H1 (cell line): ENCODE results near the gene COL4A1. TPM values are rescaled to one million over a fixed set of nuclear protein-coding genes. Genes with fewer than 3 reads are reported as not detected.

ENCODE experiments used
- CTCF ChIA-PET: fragments of 300-600 bp; sonication (Branson Sonifier 250); formaldehyde crosslinking; loops from one replicate; lab custom pipeline; 2021; ENCODE audit not compliant: partially characterized antibody; lab: Charles Lee
- POLR2A ChIA-PET: fragments of 300-600 bp; sonication (Branson Sonifier 250); formaldehyde crosslinking; loops from one replicate; lab custom pipeline; 2021; ENCODE audit warnings: inconsistent platforms; ENCODE audit not compliant: partially characterized antibody; lab: Charles Lee
- DNase-seq, 2 experiments: peaks; one replicate each; pipeline versions ENCODE4 v3.0.0 to v3.0.0-alpha.2; 2010 to 2022; ENCODE audit warnings: low spot score in 2 of 2, low read depth in 1 of 2, mixed read lengths in 1 of 2
- FAIRE-seq: peaks from 2 replicates; lab custom pipeline; 2011; peaks lifted over from hg19 to GRCh38; lab: Jason Lieb, UNC
- H2AFZ ChIP-seq: 2 replicates; pipeline ENCODE4 v1.8.1; 2012; ENCODE audit warnings: low read length, inconsistent platforms
- H2AK5ac ChIP-seq: 2 replicates; pipeline ENCODE4 v1.6.1; 2013; ENCODE audit warnings: low read depth, low read length
- H2BK120ac ChIP-seq: replicated peaks from 2 replicates; pipeline ENCODE3; 2013; ENCODE audit warnings: low read depth, low read length, inconsistent platforms
- H2BK12ac ChIP-seq: 2 replicates; pipeline ENCODE4 v1.6.1; 2013; ENCODE audit warnings: low read depth, low read length
- H2BK15ac ChIP-seq: 2 replicates; pipeline ENCODE4 v1.6.1; 2013; ENCODE audit warnings: low read length
- H2BK20ac ChIP-seq: 2 replicates; pipeline ENCODE4 v1.6.1; 2013; ENCODE audit warnings: low read length
- H2BK5ac ChIP-seq: 2 replicates; pipeline ENCODE4 v1.6.1; 2013; ENCODE audit warnings: low read depth, low read length
- H3K14ac ChIP-seq: 2 replicates; pipeline ENCODE4 v1.6.1; 2013; ENCODE audit warnings: inconsistent platforms; ENCODE audit not compliant: insufficient read length
- H3K18ac ChIP-seq: 2 replicates; pipeline ENCODE4 v1.6.1; 2013; ENCODE audit warnings: low read length; ENCODE audit errors: extremely low read depth
- H3K23ac ChIP-seq: 2 replicates; pipeline ENCODE4 v1.6.1; 2013; ENCODE audit warnings: inconsistent platforms; ENCODE audit not compliant: insufficient read length
- H3K23me2 ChIP-seq: 2 replicates; pipeline ENCODE4 v1.6.1; 2013; ENCODE audit warnings: low read depth, low read length
- H3K27ac ChIP-seq: 2 replicates; pipeline ENCODE4 v1.6.1; 2011; ENCODE audit warnings: low read depth, low read length, inconsistent platforms
- H3K27me3 ChIP-seq, 4 experiments: replicated peaks in 1 of 4; 1 replicate in 1 of 4; 2 replicates in 3 of 4; pipeline versions ENCODE4 v1.6.1 to v1.8.1; 2011 to 2013; ENCODE audit warnings: low read length in 3 of 4, mild to moderate bottlenecking in 3 of 4, inconsistent platforms in 2 of 4, mixed read lengths in 2 of 4, moderate library complexity in 1 of 4; ENCODE audit not compliant: control insufficient read depth in 3 of 4, insufficient read depth in 3 of 4; ENCODE audit errors: extremely low read depth in 1 of 4
- H3K36me3 ChIP-seq, 4 experiments: 2 replicates each; pipeline versions ENCODE4 v1.6.1 to v1.8.1; 2011 to 2013; ENCODE audit warnings: mild to moderate bottlenecking in 4 of 4, low read length in 3 of 4, moderate library complexity in 2 of 4, control low read depth in 1 of 4, inconsistent platforms in 1 of 4; ENCODE audit not compliant: insufficient read depth in 4 of 4, control insufficient read depth in 2 of 4
- H3K4ac ChIP-seq: replicated peaks from 2 replicates; pipeline ENCODE3; 2013; ENCODE audit warnings: low read length, low read depth, mixed read lengths, inconsistent platforms; ENCODE audit not compliant: insufficient read length
- H3K4me1 ChIP-seq, 4 experiments: replicated peaks in 1 of 4; 1 replicate in 1 of 4; 2 replicates in 3 of 4; pipeline versions ENCODE4 v1.6.1 to v1.8.1; 2011 to 2013; ENCODE audit warnings: low read length in 3 of 4, inconsistent platforms in 2 of 4, mixed read lengths in 1 of 4; ENCODE audit not compliant: insufficient read depth in 4 of 4, control insufficient read depth in 3 of 4
- H3K4me2 ChIP-seq, 2 experiments: 2 replicates each; pipeline versions ENCODE4 v1.6.1 to v1.8.1; 2011 to 2013; ENCODE audit warnings: low read depth in 2 of 2, low read length in 2 of 2, control low read depth in 1 of 2, inconsistent platforms in 1 of 2, mild to moderate bottlenecking in 1 of 2; ENCODE audit not compliant: insufficient read depth in 1 of 2
- H3K4me3 ChIP-seq, 4 experiments: fragments of 200-600, 300-600 bp in 1 of 4; sonication (generic), shearing (Covaris generic), sonication (Bioruptor Twin) in 1 of 4; 2 replicates each; pipeline versions ENCODE4 v1.5.1 to v1.8.1; 2011 to 2016; ENCODE audit warnings: low read length in 4 of 4, low read depth in 3 of 4, control low read depth in 2 of 4, inconsistent platforms in 2 of 4, mild to moderate bottlenecking in 2 of 4, mixed read lengths in 1 of 4, moderate library complexity in 1 of 4; ENCODE audit not compliant: insufficient read depth in 2 of 4; ENCODE audit errors: extremely low read depth in 1 of 4
- H3K56ac ChIP-seq: replicated peaks from 2 replicates; pipeline ENCODE3; 2013; ENCODE audit warnings: low read depth, mild to moderate bottlenecking, mixed read lengths, low read length, inconsistent platforms; ENCODE audit not compliant: insufficient read length
- H3K79me1 ChIP-seq: 2 replicates; pipeline ENCODE4 v1.6.1; 2013; ENCODE audit warnings: low read depth, low read length, control low read depth
- H3K79me2 ChIP-seq, 2 experiments: 2 replicates each; pipeline versions ENCODE4 v1.6.1 to v1.8.1; 2012 to 2013; ENCODE audit warnings: low read length in 2 of 2, mild to moderate bottlenecking in 2 of 2, inconsistent platforms in 1 of 2; ENCODE audit not compliant: insufficient read depth in 2 of 2, control insufficient read depth in 1 of 2
- H3K9ac ChIP-seq, 4 experiments: replicated peaks in 1 of 4; 1 replicate in 1 of 4; 2 replicates in 3 of 4; pipeline versions ENCODE4 v1.6.1 to v1.8.1; 2011 to 2013; ENCODE audit warnings: low read depth in 3 of 4, low read length in 3 of 4, control low read depth in 2 of 4, mild to moderate bottlenecking in 2 of 4, moderate library complexity in 2 of 4, inconsistent platforms in 1 of 4; ENCODE audit errors: extremely low read depth in 1 of 4
- H3K9me3 ChIP-seq, 2 experiments: 2 replicates each; pipeline versions ENCODE4 v1.6.1 to v1.8.1; 2012 to 2013; ENCODE audit warnings: mild to moderate bottlenecking in 2 of 2, moderate library complexity in 2 of 2, control low read depth in 1 of 2, inconsistent platforms in 1 of 2, low read depth in 1 of 2, low read length in 1 of 2, mixed read lengths in 1 of 2; ENCODE audit not compliant: insufficient read depth in 2 of 2
- H4K20me1 ChIP-seq, 2 experiments: replicated peaks in 1 of 2; 2 replicates each; pipeline versions ENCODE3 to v1.8.1; 2011 to 2013; ENCODE audit warnings: inconsistent platforms in 2 of 2, low read length in 2 of 2, mild to moderate bottlenecking in 1 of 2; ENCODE audit not compliant: insufficient read depth in 2 of 2, control insufficient read depth in 1 of 2
- H4K5ac ChIP-seq: 2 replicates; pipeline ENCODE4 v1.6.1; 2013; ENCODE audit warnings: low read length, low read depth, mixed read lengths, inconsistent platforms; ENCODE audit not compliant: insufficient read length
- H4K8ac ChIP-seq: 2 replicates; pipeline ENCODE4 v1.8.0; 2013; ENCODE audit warnings: mild to moderate bottlenecking, moderate library complexity, low read length, inconsistent platforms; ENCODE audit not compliant: insufficient read depth; ENCODE audit errors: extremely low read depth
- H4K91ac ChIP-seq: replicated peaks from 2 replicates; pipeline ENCODE3; 2013; ENCODE audit warnings: low read length, mixed read lengths, inconsistent platforms; ENCODE audit not compliant: insufficient read length
- RAD21 ChIP-seq, 2 experiments: IDR thresholded peaks in 1 of 2; conservative IDR thresholded peaks in 1 of 2; 2 replicates each; pipeline ENCODE4 v1.6.1; 2011; ENCODE audit warnings: low read depth in 2 of 2, low read length in 2 of 2, improper control_type of control experiment in 1 of 2, inconsistent platforms in 1 of 2, mild to moderate bottlenecking in 1 of 2, moderate library complexity in 1 of 2
- RNF2 ChIP-seq: fragments of 200-900, 300-1000 bp; sonication (generic); IDR thresholded peaks from 2 replicates; pipeline ENCODE4 v1.7.1; 2016; ENCODE audit warnings: borderline replicate concordance, low read depth, mild to moderate bottlenecking, antibody characterized with exemption, low read length; ENCODE audit not compliant: poor library complexity, severe bottlenecking; ENCODE audit errors: missing control alignments
- TAF7 ChIP-seq: optimal IDR thresholded peaks from 2 replicates; pipeline ENCODE3; 2011; ENCODE audit warnings: low read depth, mild to moderate bottlenecking, inconsistent platforms, low read length, moderate library complexity, borderline replicate concordance
- WGBS, 2 experiments: shearing (Covaris generic) in 1 of 2; methylation state at CpG; one replicate each; pipeline versions ENCODE4 v1.1.6 to v1.1.7; 2013 to 2015; ENCODE audit warnings: low lambda C conversion rate in 2 of 2, mixed read lengths in 2 of 2, inconsistent platforms in 1 of 2, low coverage in 1 of 2, missing lambda C conversion rate in 1 of 2; ENCODE audit not compliant: insufficient replicate concordance in 2 of 2, insufficient coverage in 1 of 2, insufficient read length in 1 of 2; ENCODE audit errors: extremely low coverage in 1 of 2, missing lambda C conversion rate in 1 of 2; 5-methylcytosine and 5-hydroxymethylcytosine counted together
- polyA plus RNA-seq, 7 experiments: library from polyadenylated mRNA; depleted of rRNA in 3 of 7; stranded (reverse) in 5 of 7; unstranded in 2 of 7; fragments of >200 nt in 5 of 7; fragments of 200-250 nt in 2 of 7; gene quantifications; 1 replicate in 5 of 7; 2 replicates in 1 of 7; 4 replicates in 1 of 7; pipeline versions ENCODE4 v1.2.1 to v1.2.3, GENCODE V29; 2011 to 2013; ENCODE audit warnings: missing spikeins in 2 of 7, mixed read lengths in 2 of 7
- total RNA-seq: library from RNA; stranded (reverse); fragmentation: NEBNext Ultra II Directional; extraction: Animal tissue kit (Norgen Biotek cat#: 25700); gene quantifications from 2 replicates; pipeline ENCODE4 v1.2.1, GENCODE V29; 2021

The COL4A1 gene
- total and polyA plus RNA-seq, 2 of the 8 experiments (the other 6 are each of a cell fraction or from before 2014, with no cell fraction given): 30.7 to 82.0 TPM

GRCh38 chr13:110328573-110328972 is 21.6 kb upstream of the COL4A1 start:
- H3K79me1 ChIP-seq: peaks cover 6% of the 10 kb centered on the region; the same call in 1 of the 2 replicates
- H3K56ac ChIP-seq: no peak overlapping the region
- no peak overlapping the region for H4K5ac ChIP-seq
- H3K23me2 ChIP-seq: no peaks in the 10 kb centered on the region
- H2BK120ac ChIP-seq: no peak overlapping the region
- H3K18ac ChIP-seq: no peak overlapping the region
- no peak for DNase-seq
- H4K20me1 ChIP-seq: peaks cover 0 to 4% of the 10 kb centered on the region in 2 experiments
- no peak overlapping the region for H3K14ac ChIP-seq
- no peak overlapping the region for H2AK5ac ChIP-seq
- H3K4me2 ChIP-seq: no peak overlapping the region
- TF ChIP-seq RNF2: no peak
- no peak for TF ChIP-seq RAD21 (IDR thresholded peaks at IDR 0.05 in 1 of 2, conservative IDR thresholded peaks at IDR 0.05 in 1 of 2; ENCODE audit: low read depth in 2 of 2, low read length in 2 of 2)
- TF ChIP-seq TAF7: no peak
- H2BK5ac ChIP-seq: no peak overlapping the region
- H3K79me2 ChIP-seq: no peaks in the 10 kb centered on the region
- H3K9ac ChIP-seq: no peak overlapping the region
- no peaks in the 10 kb centered on the region; a peak in 1 of 8 replicates for H3K36me3 ChIP-seq
- H3K9me3 ChIP-seq: no peaks in the 10 kb centered on the region
- H4K8ac ChIP-seq: no peak overlapping the region
- no peaks in the 10 kb centered on the region for H3K27me3 ChIP-seq
- H2BK12ac ChIP-seq: no peak overlapping the region
- no peak overlapping the region for H3K23ac ChIP-seq
- peaks cover 8 to 20% (median 13%) of the 10 kb centered on the region in 4 experiments for H3K4me1 ChIP-seq
- FAIRE-seq: no peak
- no peak overlapping the region for H4K91ac ChIP-seq
- H3K27ac ChIP-seq: no peak overlapping the region
- no peak overlapping the region for H2BK15ac ChIP-seq
- ChIA-PET POLR2A (interaction anchor here (1.4 to 4.4 kb wide), 2 partner anchors 15 to 22 kb away, joined by 7 to 34 read pairs; partner anchors contain the start of genes COL4A1 and COL4A2), CTCF (interaction anchor here (1.2 to 1.8 kb wide), 4 partner anchors 10 to 108 kb away, joined by 3 to 4 read pairs (median 4); no protein-coding TSS in a partner anchor)
- no peak overlapping the region for H2BK20ac ChIP-seq
- no peak overlapping the region for H3K4ac ChIP-seq
- no peak overlapping the region for H3K4me3 ChIP-seq
- H2AFZ ChIP-seq: no peak overlapping the region
- 88% methylated on average over 9 of the region's 10 CpGs; no CpG with 5 or more reads in 1 of the 2 experiments for WGBS, 2 experiments
